LNCAP (cell line): ENCODE results near the gene SLC39A11.

Experiments used
- CTCF ChIP-seq: fragments of 450-650 bp; IDR thresholded peaks from 2 replicates; pipeline ENCODE4 v1.5.1; 2017; ENCODE audit warnings: mild to moderate bottlenecking

The SLC39A11 gene

GRCh38 chr17:73042225-73042624 lies 50.3 kb downstream of the SLC39A11 start:
- TF ChIP-seq CTCF, result no peak

GRCh38 chr17:73039282-73039681 lies 53.2 kb downstream of the SLC39A11 start:
- TF ChIP-seq CTCF, result no peak

GRCh38 chr17:73031472-73031871 lies 61.0 kb downstream of the SLC39A11 start:
- no peak for TF ChIP-seq CTCF

GRCh38 chr17:73030995-73031394 lies 61.5 kb downstream of the SLC39A11 start:
- no peak for TF ChIP-seq CTCF

GRCh38 chr17:73030501-73030921 lies 62.0 kb downstream of the SLC39A11 start:
- TF ChIP-seq CTCF, result no peak

- TF ChIP-seq CTCF, result no peak
These were observed 62.5 kb downstream of the SLC39A11 start for GRCh38 chr17:73029991-73030390.

- no peak for TF ChIP-seq CTCF
These were observed 63.5 kb downstream of the SLC39A11 start for GRCh38 chr17:73029021-73029420.

GRCh38 chr17:73028299-73028755 lies 64.2 kb downstream of the SLC39A11 start:
- TF ChIP-seq CTCF, result no peak
